Measurements from ENCODE around the gene CNTN4.

DNA sequence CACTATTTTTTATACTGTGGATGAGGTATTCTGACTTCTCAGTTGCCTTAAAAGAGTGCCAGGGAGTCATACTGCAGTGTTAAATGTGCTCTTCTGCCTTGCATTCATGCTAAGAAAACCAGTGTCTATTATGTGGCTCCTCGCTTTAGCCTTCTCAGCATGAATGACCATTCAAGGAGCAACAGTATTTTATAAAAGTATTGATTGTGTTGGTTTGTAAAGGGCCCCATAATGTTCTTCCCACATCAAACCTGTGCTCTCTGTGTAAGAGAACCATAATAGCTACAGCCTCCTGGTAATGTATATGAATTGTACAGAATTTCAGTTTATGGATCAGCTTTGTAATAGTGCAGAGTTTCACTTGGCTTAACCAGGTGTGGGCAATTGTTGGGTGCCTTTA lies 316.4 kb downstream of the CNTN4 start:
- TF ChIP-seq, protein P1, sequence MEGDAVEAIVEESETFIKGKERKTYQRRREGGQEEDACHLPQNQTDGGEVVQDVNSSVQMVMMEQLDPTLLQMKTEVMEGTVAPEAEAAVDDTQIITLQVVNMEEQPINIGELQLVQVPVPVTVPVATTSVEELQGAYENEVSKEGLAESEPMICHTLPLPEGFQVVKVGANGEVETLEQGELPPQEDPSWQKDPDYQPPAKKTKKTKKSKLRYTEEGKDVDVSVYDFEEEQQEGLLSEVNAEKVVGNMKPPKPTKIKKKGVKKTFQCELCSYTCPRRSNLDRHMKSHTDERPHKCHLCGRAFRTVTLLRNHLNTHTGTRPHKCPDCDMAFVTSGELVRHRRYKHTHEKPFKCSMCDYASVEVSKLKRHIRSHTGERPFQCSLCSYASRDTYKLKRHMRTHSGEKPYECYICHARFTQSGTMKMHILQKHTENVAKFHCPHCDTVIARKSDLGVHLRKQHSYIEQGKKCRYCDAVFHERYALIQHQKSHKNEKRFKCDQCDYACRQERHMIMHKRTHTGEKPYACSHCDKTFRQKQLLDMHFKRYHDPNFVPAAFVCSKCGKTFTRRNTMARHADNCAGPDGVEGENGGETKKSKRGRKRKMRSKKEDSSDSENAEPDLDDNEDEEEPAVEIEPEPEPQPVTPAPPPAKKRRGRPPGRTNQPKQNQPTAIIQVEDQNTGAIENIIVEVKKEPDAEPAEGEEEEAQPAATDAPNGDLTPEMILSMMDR (IDR thresholded peaks at IDR 0.05 in 8 of 11, conservative IDR thresholded peaks at IDR 0.05 in 3 of 11) = no peak
- TF ChIP-seq POLR2AphosphoS5 (IDR thresholded peaks at IDR 0.05) = no peak

All from spleen (tissue), 7 donors.